22Rv1 (cell line): ENCODE results near the gene PLEKHG2.

ENCODE experiments used
- CTCF ChIP-seq: fragments of 450-650 bp; IDR thresholded peaks from 2 replicates; pipeline ENCODE4 v1.5.1; 2017; ENCODE audit warnings: mild to moderate bottlenecking
- ZFX ChIP-seq: fragments of 450-650 bp; IDR thresholded peaks from 2 replicates; pipeline ENCODE4 v1.6.1; 2017; ENCODE audit warnings: antibody characterized with exemption, borderline replicate concordance

- TF ChIP-seq CTCF (no peak), ZFX (no peak)
Measured at GRCh38 chr19:39382991-39383828, 29.3 kb upstream of the PLEKHG2 start.
